ENCODE data around the gene LFNG.

The LFNG gene

DNA sequence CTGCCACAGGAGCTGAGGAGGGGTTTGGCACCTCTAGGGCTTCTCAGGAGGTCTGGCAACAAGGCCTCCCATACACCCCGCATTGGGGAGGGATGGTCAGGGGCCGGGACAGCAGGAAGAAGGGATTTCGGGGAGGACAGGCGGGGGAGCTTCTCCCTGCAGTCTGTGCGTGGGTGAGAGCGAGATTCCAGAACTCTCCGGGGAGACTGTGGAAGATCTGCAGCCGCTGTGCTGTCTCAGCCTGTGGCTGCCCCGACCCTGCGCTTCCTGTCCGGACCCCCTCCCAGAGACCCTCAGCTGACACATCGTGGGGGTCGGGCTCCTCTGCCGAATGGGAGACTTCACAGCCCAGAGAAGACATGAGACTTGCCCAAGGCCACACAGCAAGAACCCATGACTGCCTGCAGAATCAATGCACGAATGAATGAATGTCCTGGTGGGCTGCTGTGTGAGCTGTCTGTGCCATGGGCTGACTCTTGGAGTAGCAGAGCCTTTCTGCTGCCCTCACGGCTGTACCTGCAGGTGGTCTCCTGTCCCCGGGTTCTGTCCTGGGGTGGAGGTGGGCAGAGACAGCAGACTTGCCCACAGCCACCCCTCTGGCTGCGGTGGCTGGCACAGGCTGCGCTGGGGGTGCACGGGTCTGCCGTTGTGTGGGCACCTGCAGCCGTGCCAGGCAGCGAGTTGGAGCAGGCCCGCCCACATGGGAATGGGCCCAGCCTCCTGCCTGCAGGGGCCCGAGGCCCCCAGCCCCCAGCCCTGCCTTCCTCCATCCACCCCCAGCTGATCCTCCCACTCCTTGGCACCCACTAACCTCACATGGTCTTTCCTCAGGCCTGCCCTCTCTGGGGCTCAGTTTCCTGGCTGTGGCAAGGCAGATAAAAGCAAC, 16.3 kb upstream of the LFNG start:
- no peak for DNase-seq (ENCODE audit: low read depth in 2 of 2)

DNA sequence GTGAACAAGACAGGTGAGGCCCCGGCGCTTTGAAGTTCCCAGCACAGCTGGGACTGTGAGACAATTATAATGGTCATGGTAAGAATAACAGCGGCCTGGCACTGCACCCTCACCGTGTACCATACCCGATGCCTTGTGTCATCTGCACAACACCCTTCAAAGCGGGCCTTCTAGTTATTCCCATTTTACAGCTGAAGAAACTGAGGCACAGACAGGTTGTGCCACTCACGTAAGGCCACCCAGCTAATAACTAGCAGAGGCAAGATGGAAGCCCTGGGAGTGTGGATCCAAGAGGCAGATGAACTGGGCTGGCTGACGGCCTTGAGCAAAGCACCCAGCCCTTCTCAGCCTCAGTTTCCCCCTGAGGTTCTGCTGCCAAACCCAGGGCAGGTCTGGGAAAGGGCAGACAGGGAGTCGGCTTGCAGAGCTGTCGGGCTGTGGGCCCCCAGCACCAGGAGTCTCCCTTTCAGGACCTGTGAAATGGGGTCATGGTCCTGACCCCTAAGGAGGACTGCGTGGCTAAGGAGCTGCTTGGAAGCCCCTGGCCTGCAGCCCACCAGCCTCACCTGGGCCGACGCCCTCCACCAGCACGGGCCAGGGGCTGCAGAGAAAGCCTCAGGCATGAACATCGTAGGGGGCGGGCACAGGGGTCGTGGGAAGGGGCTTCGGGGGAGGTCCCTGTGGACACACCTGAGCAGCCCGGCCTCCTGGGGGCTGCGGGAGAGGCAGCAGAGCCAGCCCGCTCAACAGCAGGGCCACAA, 15.3 kb upstream of the LFNG start:
- no peak for DNase-seq (ENCODE audit: low read depth in 2 of 2)

- DNase-seq (ENCODE audit: low read depth in 2 of 2): no peak
Measured at GRCh38 chr7:2504889-2505375, 14.6 kb upstream of the LFNG start.

- no peak for DNase-seq (ENCODE audit: low read depth in 2 of 2)
Measured at GRCh38 chr7:2505401-2505800, 14.2 kb upstream of the LFNG start.

DNA sequence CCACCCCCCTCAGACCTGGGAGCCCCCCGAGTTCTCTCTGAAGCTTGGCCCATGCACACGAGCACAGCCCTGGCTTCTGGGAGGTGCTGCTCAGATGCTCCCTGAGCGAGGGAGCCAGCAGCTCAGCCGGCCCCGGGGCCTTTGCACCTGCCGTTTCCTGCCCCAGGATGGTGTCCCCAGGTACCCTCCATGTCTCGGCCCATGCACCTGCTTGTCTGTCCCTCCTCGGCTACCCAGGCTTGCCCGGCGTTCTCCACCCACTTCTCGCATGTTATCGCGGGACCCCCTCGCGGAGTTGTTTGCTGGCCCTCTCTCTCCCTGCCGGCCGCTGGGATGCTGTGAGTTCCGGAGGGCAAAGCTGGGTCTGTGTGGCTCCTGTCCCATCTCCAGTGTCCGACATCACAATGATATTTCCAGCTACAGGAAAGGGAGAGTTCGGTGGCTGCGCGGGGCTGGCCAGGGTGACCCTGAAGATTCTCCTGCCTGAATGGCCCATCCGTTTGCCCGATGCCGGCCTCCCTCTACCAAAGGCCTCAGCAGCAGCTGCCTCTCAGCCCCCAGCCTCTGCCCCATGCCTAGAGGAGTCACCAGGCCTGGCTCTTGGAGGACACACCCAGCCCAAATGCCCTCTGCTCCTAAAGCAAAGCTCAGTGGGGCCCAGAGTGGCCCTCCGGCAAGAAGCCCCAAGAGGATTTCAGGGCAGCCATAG, 12.2 kb upstream of the LFNG start:
- DNase-seq (ENCODE audit: low read depth in 2 of 2): no peak

- DNase-seq (ENCODE audit: low read depth in 2 of 2): no peak
Measured at GRCh38 chr7:2507917-2508306, 11.7 kb upstream of the LFNG start.

DNA sequence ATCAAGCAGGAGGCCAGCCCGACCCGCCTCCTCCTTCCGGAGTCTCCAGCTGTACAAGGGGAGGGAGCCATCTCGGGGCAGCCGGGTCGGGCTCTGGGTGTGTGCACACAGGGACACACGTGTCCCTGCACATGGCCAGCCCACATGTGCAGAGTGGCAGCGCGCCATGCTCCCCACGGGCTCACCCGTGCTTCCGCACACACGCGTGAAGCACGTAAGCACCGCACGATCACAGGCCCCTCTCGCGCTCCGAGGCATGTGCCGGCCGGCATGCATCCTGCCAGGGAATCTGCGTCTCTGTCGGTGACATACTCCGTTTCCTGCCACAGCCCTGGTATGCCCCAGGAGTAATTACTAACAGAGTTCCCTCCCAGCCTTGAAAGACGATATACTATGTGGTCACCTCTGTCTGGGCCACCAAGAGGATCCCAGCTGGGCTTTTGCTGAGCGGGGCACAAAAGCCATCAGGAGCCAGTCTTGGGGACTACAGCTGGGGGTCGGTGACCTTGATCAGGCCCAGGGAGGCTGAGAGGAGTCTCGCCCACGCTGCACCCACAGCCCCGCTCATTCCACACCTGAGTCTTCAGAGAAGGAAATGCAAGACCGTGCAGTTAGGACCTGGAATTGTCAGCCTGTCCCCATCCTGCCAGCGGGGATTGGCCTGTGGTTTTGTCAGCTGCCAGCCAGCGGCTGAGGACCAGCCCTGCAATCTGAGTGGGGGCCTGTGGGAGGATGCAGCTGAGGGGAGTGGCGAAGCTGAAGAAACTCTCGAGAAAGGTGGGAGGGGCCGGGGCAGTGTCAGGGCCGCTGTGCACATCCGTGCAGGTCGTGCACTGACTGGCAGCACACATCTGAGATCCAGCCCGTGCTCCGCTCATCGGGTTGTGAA, 11.0 kb upstream of the LFNG start:
- DNase-seq (ENCODE audit: low read depth in 2 of 2): no peak

- no peak for DNase-seq (ENCODE audit: low read depth in 2 of 2)
Measured at GRCh38 chr7:2509298-2509906, 10.2 kb upstream of the LFNG start.

- no peak for DNase-seq (ENCODE audit: low read depth in 2 of 2)
Measured at GRCh38 chr7:2510130-2510776, 9.3 kb upstream of the LFNG start.

GRCh38 chr7:2510909-2511768, 8.4 kb upstream of the LFNG start:
- no peak for DNase-seq (ENCODE audit: low read depth in 2 of 2)

- no peak for DNase-seq (ENCODE audit: low read depth in 2 of 2)
Measured at GRCh38 chr7:2511769-2512168, 7.8 kb upstream of the LFNG start.

DNA sequence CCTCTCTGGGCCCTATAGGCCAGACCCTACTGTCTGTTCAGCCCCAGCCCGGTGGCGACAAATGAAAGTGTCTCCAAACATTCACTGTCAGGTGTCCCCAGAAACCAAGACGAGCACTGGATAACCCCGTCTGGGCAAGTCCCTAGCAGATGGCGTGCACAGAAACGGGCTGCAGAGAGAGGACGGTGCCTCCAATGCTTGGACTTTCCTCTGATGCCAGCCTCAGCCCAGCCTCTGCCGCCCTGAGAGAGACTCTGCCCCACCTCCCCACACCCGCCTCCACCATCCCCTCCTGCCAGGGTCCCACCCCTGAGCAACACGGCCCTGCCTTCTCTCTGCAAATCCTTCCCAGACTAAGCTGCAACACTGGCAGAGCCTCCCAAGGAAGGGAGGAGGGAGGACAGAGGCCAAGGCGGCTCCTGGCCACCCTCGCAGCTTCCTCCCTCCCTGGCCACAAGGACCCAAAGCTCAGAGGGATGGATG, 7.4 kb upstream of the LFNG start:
- no peak for DNase-seq (ENCODE audit: low read depth in 2 of 2)

DNA sequence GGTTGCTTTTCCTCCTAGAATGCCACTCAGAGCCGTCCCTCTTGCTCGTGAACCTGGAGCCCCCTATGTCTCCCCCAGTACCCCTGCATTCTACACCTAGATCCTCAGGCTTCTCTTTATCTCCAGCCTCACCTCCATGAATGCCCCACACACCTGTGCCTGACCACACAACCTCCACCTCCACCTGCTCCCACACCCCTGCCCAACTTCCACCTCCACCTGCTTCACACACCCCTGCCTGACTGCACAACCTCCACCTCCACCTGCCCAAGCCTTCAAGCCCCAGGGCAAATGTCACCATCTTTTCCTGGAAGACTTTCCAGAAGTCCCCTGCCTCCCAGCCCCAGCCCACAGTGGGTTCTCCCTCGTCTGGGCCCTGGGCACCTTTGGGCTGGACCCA, 6.9 kb upstream of the LFNG start:
- DNase-seq (ENCODE audit: low read depth in 2 of 2): no peak

GRCh38 chr7:2513702-2514101, 5.9 kb upstream of the LFNG start:
- DNase-seq (ENCODE audit: low read depth in 2 of 2): no peak

DNA sequence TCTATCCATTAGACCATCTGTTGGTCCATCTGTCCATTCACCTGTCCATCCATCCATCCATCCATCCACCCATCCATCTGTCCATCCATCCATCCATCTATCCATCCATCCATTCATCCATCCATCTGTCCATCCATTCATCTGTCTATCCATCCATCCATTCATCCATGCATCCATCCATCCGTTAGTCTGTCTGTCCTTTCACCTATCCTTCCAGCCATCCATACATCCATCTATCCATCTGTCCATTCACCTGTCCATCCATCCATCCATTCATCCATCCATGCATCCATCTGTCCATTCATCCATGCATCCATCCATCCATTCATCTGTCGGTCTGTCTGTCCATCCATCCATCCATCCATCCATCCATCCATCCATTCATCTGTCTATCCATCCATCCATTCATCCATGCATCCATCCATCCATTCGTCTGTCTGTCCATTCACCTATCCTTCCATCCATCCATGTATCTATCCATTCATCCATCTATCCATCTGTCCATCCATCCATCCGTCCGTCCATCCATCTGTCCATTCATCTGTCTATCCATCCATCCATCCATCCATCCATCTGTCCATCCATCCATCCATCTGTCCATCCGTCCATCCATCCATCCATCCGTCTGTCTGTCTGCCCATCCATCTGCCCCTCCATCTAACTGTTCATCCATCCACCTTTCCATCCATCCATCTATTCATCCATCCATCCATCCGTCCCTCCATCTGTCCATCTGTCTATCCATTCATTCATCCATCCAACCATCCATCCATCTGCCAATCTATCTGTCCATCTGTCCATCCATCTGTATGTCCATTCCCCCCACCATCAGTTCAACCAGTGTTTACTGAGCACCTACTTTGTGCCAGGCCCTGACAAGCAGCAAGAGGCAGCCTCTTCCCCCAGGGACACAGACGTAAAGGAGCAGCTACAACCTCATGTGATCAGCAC, 4.8 kb upstream of the LFNG start:
- DNase-seq (ENCODE audit: low read depth in 2 of 2): no peak

DNA sequence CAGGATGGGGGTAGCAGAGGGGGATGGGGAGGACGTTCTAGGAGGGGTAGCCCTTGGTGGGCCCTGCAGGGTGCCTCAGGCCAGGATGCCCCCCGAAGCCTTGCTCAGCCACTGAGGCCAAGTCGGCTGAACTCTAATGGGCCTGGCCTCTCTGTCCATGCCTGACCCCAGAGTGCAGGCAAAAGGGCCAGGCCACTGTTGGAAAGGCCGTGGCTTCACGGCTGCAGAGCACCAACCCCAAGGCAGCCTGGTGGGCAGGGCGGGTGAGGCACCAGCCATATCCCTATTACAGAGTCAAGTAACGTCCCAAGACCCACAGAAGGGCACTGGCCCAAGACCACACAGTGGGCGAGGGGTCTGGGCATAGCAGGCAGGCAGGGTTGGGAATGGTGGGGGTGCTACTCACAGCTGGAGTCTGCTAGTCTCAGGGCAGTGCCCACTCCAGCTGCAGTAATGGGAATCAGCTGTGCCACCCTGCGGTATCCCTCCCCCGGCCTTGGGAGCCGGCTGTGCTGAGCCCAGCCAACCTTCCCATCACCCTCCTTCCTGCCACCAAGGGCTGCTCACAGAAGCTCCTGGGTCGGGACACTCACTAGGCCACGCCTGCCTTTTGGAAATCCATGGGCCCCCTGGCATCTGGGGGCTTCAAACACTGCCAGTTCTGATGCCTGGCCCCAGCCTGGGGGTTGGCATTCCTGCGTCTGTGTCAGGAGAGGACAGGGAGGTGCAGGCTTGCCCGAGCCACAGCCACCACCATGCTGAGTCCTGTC, 4.0 kb upstream of the LFNG start:
- DNase-seq (ENCODE audit: low read depth in 2 of 2): no peak

GRCh38 chr7:2516194-2516555, 3.4 kb upstream of the LFNG start:
- DNase-seq (ENCODE audit: low read depth in 2 of 2): no peak

All from fibroblast of skin of left biceps (primary cell).